Neural progenitor cell (in vitro differentiated cells): ENCODE results near the gene HDAC4. TPM values are rescaled to one million over a fixed set of nuclear protein-coding genes. Genes with fewer than 3 reads are reported as not detected.

Source experiments
- DNase-seq: peaks from one replicate; pipeline ENCODE4 v3.0.0-alpha.2; 2016; ENCODE audit warnings: low spot score
- H2AFZ ChIP-seq: fragments of 200-600 bp; sonication (generic); replicated peaks from 2 replicates; pipeline ENCODE4 v1.6.1; 2016; ENCODE audit warnings: antibody characterized with exemption
- H3F3A ChIP-seq: fragments of 200-600 bp; sonication (generic); 2 replicates; pipeline ENCODE4 v1.6.1; 2016; ENCODE audit warnings: antibody characterized with exemption, low read depth
- H3K27ac ChIP-seq: fragments of 200-600 bp; sonication (generic); 2 replicates; pipeline ENCODE4 v1.5.1; 2016; ENCODE audit warnings: mild to moderate bottlenecking
- H3K27me3 ChIP-seq: fragments of 200-600 bp; sonication (generic); 2 replicates; pipeline ENCODE4 v1.6.1; 2016; ENCODE audit warnings: mild to moderate bottlenecking, moderate library complexity
- H3K36me3 ChIP-seq: fragments of 200-600 bp; sonication (generic); 2 replicates; pipeline ENCODE4 v1.5.1; 2016
- H3K4me1 ChIP-seq: fragments of 200-600 bp; sonication (generic); 2 replicates; pipeline ENCODE4 v1.6.1; 2016; ENCODE audit warnings: mixed run types
- H3K4me2 ChIP-seq: fragments of 200-600 bp; sonication (generic); 2 replicates; pipeline ENCODE4 v1.6.1; 2016
- H3K4me3 ChIP-seq: fragments of 200-600 bp; sonication (generic); 2 replicates; pipeline ENCODE4 v1.5.1; 2016
- H3K79me2 ChIP-seq: fragments of 200-600 bp; sonication (generic); 2 replicates; pipeline ENCODE4 v1.6.1; 2016; ENCODE audit warnings: low read depth
- H3K9ac ChIP-seq: fragments of 200-600 bp; sonication (generic); 2 replicates; pipeline ENCODE4 v1.6.1; 2016
- H3K9me3 ChIP-seq: fragments of 200-600 bp; sonication (generic); 2 replicates; pipeline ENCODE4 v1.5.1; 2016; ENCODE audit warnings: low read depth
- H4K20me1 ChIP-seq: fragments of 200-600 bp; sonication (generic); 2 replicates; pipeline ENCODE4 v1.6.1; 2016; ENCODE audit warnings: low read depth
- H3K27ac Mint-ChIP-seq: 3 replicates; pipeline ENCODE4 v1.8.0; 2021; ENCODE audit warnings: mixed read lengths
- H3K27me3 Mint-ChIP-seq: 2 replicates; pipeline ENCODE4 v1.8.0; 2022; ENCODE audit warnings: low read depth, mild to moderate bottlenecking, inconsistent platforms, moderate library complexity, mixed read lengths; ENCODE audit not compliant: insufficient read depth
- H3K36me3 Mint-ChIP-seq: 3 replicates; pipeline ENCODE4 v1.8.0; 2021; ENCODE audit warnings: mixed read lengths
- H3K4me1 Mint-ChIP-seq: 3 replicates; pipeline ENCODE4 v1.8.0; 2021; ENCODE audit warnings: mixed read lengths
- H3K4me3 Mint-ChIP-seq: 3 replicates; pipeline ENCODE4 v1.8.0; 2021; ENCODE audit warnings: mild to moderate bottlenecking, moderate library complexity, mixed read lengths
- H3K9me3 Mint-ChIP-seq: 3 replicates; pipeline ENCODE4 v1.8.0; 2020; ENCODE audit warnings: mixed read lengths
- CTCF ChIP-seq: fragments of 200-600 bp; sonication (generic); IDR thresholded peaks from 2 replicates; pipeline ENCODE4 v1.5.1; 2017; ENCODE audit warnings: antibody characterized with exemption, mild to moderate bottlenecking
- EZH2 ChIP-seq: fragments of 200-600 bp; sonication (generic); IDR thresholded peaks from 2 replicates; pipeline ENCODE4 v1.6.1; 2017; ENCODE audit warnings: antibody characterized with exemption, mild to moderate bottlenecking, moderate library complexity
- EZH2phosphoT487 ChIP-seq: fragments of 200-600 bp; sonication (generic); IDR thresholded peaks from 2 replicates; pipeline ENCODE4 v1.6.1; 2017; ENCODE audit warnings: antibody characterized with exemption
- total RNA-seq: library from RNA; depleted of rRNA; stranded (reverse); fragments of >200 nt; gene quantifications from 2 replicates; pipeline ENCODE4 v1.2.3, GENCODE V29; 2015; ENCODE audit warnings: low replicate concordance

HDAC4 gene
- total RNA-seq, 1 donor from 2014 or later, result 36.0 TPM

- Histone ChIP-seq H3K4me1 (no peaks in the 10 kb centered on the region), H3F3A (no peaks in the 10 kb centered on the region), H3K4me2 (no peak overlapping the region), H3K79me2 (no peaks in the 10 kb centered on the region), H3K36me3 (no peaks in the 10 kb centered on the region), H3K4me3 (no peak overlapping the region), H2AFZ (no peak overlapping the region), H3K9ac (no peak overlapping the region), H3K27ac (no peak overlapping the region), H3K9me3 (no peaks in the 10 kb centered on the region), H3K27me3 (no peaks in the 10 kb centered on the region), H4K20me1 (no peaks in the 10 kb centered on the region)
- Mint-ChIP-seq H3K27me3 (peaks cover 6% of the 10 kb centered on the region), H3K36me3 (peaks cover 18% of the 10 kb centered on the region), H3K27ac (no peak overlapping the region), H3K4me3 (no peak overlapping the region), H3K4me1 (no peaks in the 10 kb centered on the region), H3K9me3 (no peaks in the 10 kb centered on the region)
- no peak for DNase-seq
- TF ChIP-seq CTCF, result no peak
- no peak for TF ChIP-seq EZH2phosphoT487
- TF ChIP-seq EZH2, result no peak
Observed at GRCh38 chr2:239060676-239061075, 340.1 kb downstream of the HDAC4 start.

DNA sequence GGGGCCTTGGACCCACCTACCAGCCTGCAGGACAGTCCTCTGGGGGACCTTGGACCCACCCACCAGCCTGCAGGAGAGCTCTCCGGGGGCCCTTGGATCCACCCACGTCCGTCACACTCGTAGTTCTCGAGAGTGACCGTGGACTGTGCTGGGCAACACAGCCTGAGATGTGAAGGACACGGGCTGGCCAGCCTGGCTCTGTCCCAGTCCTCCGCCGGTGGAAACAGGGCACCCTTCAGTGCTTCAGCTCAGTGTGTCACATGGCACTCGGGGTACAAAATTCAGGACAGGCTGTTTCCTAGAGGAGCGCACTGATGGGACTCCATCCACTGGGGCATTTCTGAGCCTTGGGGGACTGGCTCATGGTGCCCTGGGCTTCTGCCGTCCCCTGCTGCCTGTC, 341.0 kb downstream of the HDAC4 start:
- no peaks in the 10 kb centered on the region for H3F3A ChIP-seq
- no peak overlapping the region for H2AFZ ChIP-seq
- no peak overlapping the region for H3K4me3 Mint-ChIP-seq
- H4K20me1 ChIP-seq, result no peaks in the 10 kb centered on the region
- H3K9ac ChIP-seq, result no peak overlapping the region
- H3K27ac ChIP-seq, result no peak overlapping the region
- H3K4me3 ChIP-seq, result no peak overlapping the region
- no peaks in the 10 kb centered on the region for H3K9me3 ChIP-seq
- TF ChIP-seq CTCF (no peak), EZH2phosphoT487 (no peak), EZH2 (no peak)
- H3K36me3 ChIP-seq, result no peaks in the 10 kb centered on the region
- peaks cover 6% of the 10 kb centered on the region for H3K27me3 Mint-ChIP-seq
- DNase-seq, result no peak
- H3K36me3 Mint-ChIP-seq, result peaks cover 19% of the 10 kb centered on the region
- H3K4me1 Mint-ChIP-seq, result no peaks in the 10 kb centered on the region
- H3K27ac Mint-ChIP-seq, result no peak overlapping the region
- H3K4me1 ChIP-seq, result no peaks in the 10 kb centered on the region
- H3K79me2 ChIP-seq, result no peaks in the 10 kb centered on the region
- no peaks in the 10 kb centered on the region for H3K9me3 Mint-ChIP-seq
- H3K4me2 ChIP-seq, result no peak overlapping the region
- H3K27me3 ChIP-seq, result no peaks in the 10 kb centered on the region

- Histone ChIP-seq H3K36me3 (no peaks in the 10 kb centered on the region), H3K4me2 (no peak overlapping the region), H2AFZ (no peak overlapping the region), H3K4me3 (no peak overlapping the region), H3F3A (no peaks in the 10 kb centered on the region), H4K20me1 (no peaks in the 10 kb centered on the region), H3K27me3 (no peaks in the 10 kb centered on the region), H3K27ac (no peak overlapping the region), H3K9me3 (no peaks in the 10 kb centered on the region), H3K4me1 (no peaks in the 10 kb centered on the region), H3K9ac (no peak overlapping the region), H3K79me2 (no peaks in the 10 kb centered on the region)
- Mint-ChIP-seq H3K27me3 (peaks cover 6% of the 10 kb centered on the region), H3K4me3 (no peak overlapping the region), H3K27ac (no peak overlapping the region), H3K36me3 (peaks cover 19% of the 10 kb centered on the region), H3K4me1 (no peaks in the 10 kb centered on the region), H3K9me3 (no peaks in the 10 kb centered on the region)
- TF ChIP-seq CTCF (no peak), EZH2phosphoT487 (no peak), EZH2 (no peak)
- no peak for DNase-seq
Observed at GRCh38 chr2:239058766-239059165, 342.1 kb downstream of the HDAC4 start.
